DOHH2 (cell line): ENCODE data around the gene PDCD7.

Experiments used
- EZH2phosphoT487 ChIP-seq: fragments of 200-600 bp; sonication (generic); IDR thresholded peaks from 2 replicates; pipeline ENCODE4 v1.6.1; 2017; ENCODE audit warnings: borderline replicate concordance, mild to moderate bottlenecking, antibody characterized with exemption, low read length, moderate library complexity, mixed read lengths
- TF ChIP-seq, protein P1 (sequence below): fragments of 200-600 bp; sonication (generic); IDR thresholded peaks from one replicate; pipeline ENCODE4 v1.5.1; 2014; ENCODE audit warnings: antibody characterized with exemption, mild to moderate bottlenecking, low read depth, low read length; ENCODE audit not compliant: poor library complexity, severe bottlenecking

- TF ChIP-seq, protein P1, sequence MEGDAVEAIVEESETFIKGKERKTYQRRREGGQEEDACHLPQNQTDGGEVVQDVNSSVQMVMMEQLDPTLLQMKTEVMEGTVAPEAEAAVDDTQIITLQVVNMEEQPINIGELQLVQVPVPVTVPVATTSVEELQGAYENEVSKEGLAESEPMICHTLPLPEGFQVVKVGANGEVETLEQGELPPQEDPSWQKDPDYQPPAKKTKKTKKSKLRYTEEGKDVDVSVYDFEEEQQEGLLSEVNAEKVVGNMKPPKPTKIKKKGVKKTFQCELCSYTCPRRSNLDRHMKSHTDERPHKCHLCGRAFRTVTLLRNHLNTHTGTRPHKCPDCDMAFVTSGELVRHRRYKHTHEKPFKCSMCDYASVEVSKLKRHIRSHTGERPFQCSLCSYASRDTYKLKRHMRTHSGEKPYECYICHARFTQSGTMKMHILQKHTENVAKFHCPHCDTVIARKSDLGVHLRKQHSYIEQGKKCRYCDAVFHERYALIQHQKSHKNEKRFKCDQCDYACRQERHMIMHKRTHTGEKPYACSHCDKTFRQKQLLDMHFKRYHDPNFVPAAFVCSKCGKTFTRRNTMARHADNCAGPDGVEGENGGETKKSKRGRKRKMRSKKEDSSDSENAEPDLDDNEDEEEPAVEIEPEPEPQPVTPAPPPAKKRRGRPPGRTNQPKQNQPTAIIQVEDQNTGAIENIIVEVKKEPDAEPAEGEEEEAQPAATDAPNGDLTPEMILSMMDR: no peak
- TF ChIP-seq EZH2phosphoT487: no peak
These were observed 595 bp downstream of the PDCD7 start for GRCh38 chr15:65132878-65133547.
